ENCODE results near the gene RAPGEF2. TPM values are rescaled to one million over a fixed set of nuclear protein-coding genes. Genes with fewer than 3 reads are reported as not detected.

RAPGEF2 gene
- total RNA-seq, 2 donors from 2014 or later, result 42.6 to 73.1 TPM

- DNase-seq (no peak), ATAC-seq (no peak)
- intact Hi-C loops (cut with DNase I, micrococcal nuclease), result no loop called here
These were observed 18.5 kb downstream of the RAPGEF2 start for GRCh38 chr4:159121371-159121770.

- ATAC-seq, result no peak
- intact Hi-C loops (cut with DNase I, micrococcal nuclease), result no loop called here
- DNase-seq, result no peak
These were observed 23.8 kb downstream of the RAPGEF2 start for GRCh38 chr4:159126716-159127115.

GRCh38 chr4:159127745-159128518 lies 25.1 kb downstream of the RAPGEF2 start:
- peak; percentile 95 for ATAC-seq
- no peak for DNase-seq

GRCh38 chr4:159129814-159130550 lies 27.1 kb downstream of the RAPGEF2 start:
- ATAC-seq (no peak), DNase-seq (no peak)
- intact Hi-C loops (cut with DNase I, micrococcal nuclease), result no loop called here

More at GRCh38 chr4:159127745-159128518, 25.1 kb downstream of the RAPGEF2 start:
- intact Hi-C loops (cut with DNase I, micrococcal nuclease), result no loop called here

- intact Hi-C loops (cut with DNase I, micrococcal nuclease), result no loop called here
- ATAC-seq (no peak), DNase-seq (no peak)
These were observed 28.7 kb downstream of the RAPGEF2 start for GRCh38 chr4:159131564-159131963.

GRCh38 chr4:159134429-159134828 lies 31.6 kb downstream of the RAPGEF2 start:
- ATAC-seq, result no peak
- no peak for DNase-seq
- intact Hi-C loops (cut with DNase I, micrococcal nuclease), result no loop called here

GRCh38 chr4:159137176-159137575 lies 34.3 kb downstream of the RAPGEF2 start:
- DNase-seq (peak; percentile 14 to 33), ATAC-seq (peak; percentile 96)
- intact Hi-C loops (cut with DNase I, micrococcal nuclease), result no loop called here

- intact Hi-C loops (cut with DNase I, micrococcal nuclease), result no loop called here
- ATAC-seq (no peak), DNase-seq (no peak)
These were observed 35.6 kb downstream of the RAPGEF2 start for GRCh38 chr4:159138436-159138835.

GRCh38 chr4:159141193-159141592 lies 38.3 kb downstream of the RAPGEF2 start:
- ATAC-seq (no peak), DNase-seq (no peak)
- intact Hi-C loops (cut with DNase I, micrococcal nuclease), result no loop called here

- ATAC-seq (no peak), DNase-seq (no peak)
- intact Hi-C loops (cut with DNase I, micrococcal nuclease), result no loop called here
These were observed 39.4 kb downstream of the RAPGEF2 start for GRCh38 chr4:159142241-159142640.

- ATAC-seq (no peak), DNase-seq (no peak)
- intact Hi-C loops (cut with DNase I, micrococcal nuclease), result no loop called here
These were observed 40.0 kb downstream of the RAPGEF2 start for GRCh38 chr4:159142681-159143384.

- ATAC-seq (no peak), DNase-seq (no peak)
- intact Hi-C loops (cut with DNase I, micrococcal nuclease), result no loop called here
These were observed 40.8 kb downstream of the RAPGEF2 start for GRCh38 chr4:159143687-159144086.

GRCh38 chr4:159144112-159144694 lies 41.3 kb downstream of the RAPGEF2 start:
- intact Hi-C loops (cut with DNase I, micrococcal nuclease), result no loop called here
- DNase-seq, result no peak
- ATAC-seq, result no peak

GRCh38 chr4:159145318-159145991 lies 42.6 kb downstream of the RAPGEF2 start:
- ATAC-seq, result no peak
- intact Hi-C loops (cut with DNase I, micrococcal nuclease), result no loop called here
- no peak for DNase-seq

- intact Hi-C loops (cut with DNase I, micrococcal nuclease), result no loop called here
- ATAC-seq (no peak), DNase-seq (no peak)
These were observed 43.1 kb downstream of the RAPGEF2 start for GRCh38 chr4:159145992-159146330.

GRCh38 chr4:159146488-159146887 lies 43.6 kb downstream of the RAPGEF2 start:
- DNase-seq (no peak), ATAC-seq (no peak)
- intact Hi-C loops (cut with DNase I, micrococcal nuclease), result no loop called here

- ATAC-seq (no peak), DNase-seq (no peak)
- intact Hi-C loops (cut with DNase I, micrococcal nuclease), result no loop called here
These were observed 45.6 kb downstream of the RAPGEF2 start for GRCh38 chr4:159148441-159148840.

GRCh38 chr4:159149666-159150065 lies 46.8 kb downstream of the RAPGEF2 start:
- no peak for DNase-seq
- intact Hi-C loops (cut with DNase I, micrococcal nuclease), result no loop called here
- no peak for ATAC-seq

- no peak for ATAC-seq
- DNase-seq, result no peak
- intact Hi-C loops (cut with DNase I, micrococcal nuclease), result no loop called here
These were observed 47.5 kb downstream of the RAPGEF2 start for GRCh38 chr4:159150396-159150795.
